T-helper 2 cell treated with Interferon-gamma antibody and Interleukin-4, amounts not matched to agents 5 μg/mL and 100 μg/mL, for 36 hours (primary cell): Measurements from ENCODE around the gene ANGEL2.
A peak's percentile ranks its signal among the peaks of the same experiment; 100 is the strongest.
"Not testable (repeated sequence)": the region's sequence is repeated elsewhere in the genome, so short reads cannot be mapped to it uniquely, and the experiment has no call there.

ENCODE experiments used
- DNase-seq: peaks from one replicate; pipeline ENCODE4 v3.0.0; 2021; ENCODE audit warnings: low spot score
- H3K27ac Mint-ChIP-seq: one replicate; pipeline ENCODE4 v1.8.0; 2021; ENCODE audit warnings: mild to moderate bottlenecking, mixed read lengths
- H3K27me3 Mint-ChIP-seq: one replicate; pipeline ENCODE4 v1.8.0; 2021; ENCODE audit warnings: low read depth, mixed read lengths
- H3K36me3 Mint-ChIP-seq: one replicate; pipeline ENCODE4 v1.8.0; 2021; ENCODE audit warnings: low read depth, mixed read lengths
- H3K4me1 Mint-ChIP-seq: one replicate; pipeline ENCODE4 v1.8.0; 2021; ENCODE audit warnings: low read depth, mixed read lengths
- H3K4me3 Mint-ChIP-seq: one replicate; pipeline ENCODE4 v1.8.0; 2022; ENCODE audit warnings: mild to moderate bottlenecking, moderate library complexity, mixed read lengths
- H3K9me3 Mint-ChIP-seq: one replicate; pipeline ENCODE4 v1.8.0; 2021; ENCODE audit warnings: mixed read lengths

Gene ANGEL2

DNA sequence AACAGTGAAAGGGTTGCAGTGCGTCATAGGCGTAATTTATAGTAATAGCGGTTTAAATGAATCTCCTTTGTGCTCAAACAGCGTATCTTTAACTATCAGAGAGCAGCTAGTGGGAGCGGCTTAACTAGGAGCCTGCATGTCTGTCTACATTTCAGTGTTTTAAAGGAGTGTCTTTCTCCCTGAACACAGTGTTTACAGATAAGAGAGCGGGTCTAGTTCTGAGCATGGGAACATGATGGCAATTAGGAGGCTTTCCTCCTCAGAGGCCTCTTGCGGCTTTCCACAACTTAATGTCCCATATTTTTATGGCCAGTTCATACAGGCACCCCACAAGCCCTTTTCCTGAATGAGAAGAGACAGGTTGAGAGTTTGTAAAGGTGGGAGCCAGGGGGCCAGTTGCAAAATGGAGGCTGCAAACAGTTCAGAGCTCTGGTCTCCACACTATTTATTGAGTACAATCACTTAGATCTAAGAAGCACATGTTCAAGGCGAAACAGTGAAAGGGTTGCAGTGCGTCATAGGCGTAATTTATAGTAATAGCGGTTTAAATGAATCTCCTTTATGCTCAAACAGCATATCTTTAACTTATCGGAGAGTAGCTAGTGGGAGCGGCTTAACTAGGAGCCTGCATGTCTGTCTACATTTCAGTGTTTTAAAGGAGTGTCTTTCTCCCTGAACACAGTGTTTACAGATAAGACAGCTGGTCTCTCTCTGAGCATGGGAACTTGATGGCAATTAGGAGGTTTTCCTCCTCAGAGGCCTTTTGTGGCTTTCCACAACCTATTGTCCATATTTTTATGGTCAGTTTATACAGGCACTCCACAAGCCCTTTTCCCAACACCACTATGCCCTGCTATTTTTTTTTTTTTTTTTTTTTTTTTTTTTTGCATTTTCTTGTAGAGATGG, 29.9 kb upstream of the ANGEL2 start:
- not testable (repeated sequence) for DNase-seq, H3K27ac Mint-ChIP-seq, H3K4me3 Mint-ChIP-seq, H3K9me3 Mint-ChIP-seq, H3K36me3 Mint-ChIP-seq
- Mint-ChIP-seq H3K4me1 (peaks cover 12% of the 10 kb centered on the region), H3K27me3 (peaks cover 21% of the 10 kb centered on the region)

DNA sequence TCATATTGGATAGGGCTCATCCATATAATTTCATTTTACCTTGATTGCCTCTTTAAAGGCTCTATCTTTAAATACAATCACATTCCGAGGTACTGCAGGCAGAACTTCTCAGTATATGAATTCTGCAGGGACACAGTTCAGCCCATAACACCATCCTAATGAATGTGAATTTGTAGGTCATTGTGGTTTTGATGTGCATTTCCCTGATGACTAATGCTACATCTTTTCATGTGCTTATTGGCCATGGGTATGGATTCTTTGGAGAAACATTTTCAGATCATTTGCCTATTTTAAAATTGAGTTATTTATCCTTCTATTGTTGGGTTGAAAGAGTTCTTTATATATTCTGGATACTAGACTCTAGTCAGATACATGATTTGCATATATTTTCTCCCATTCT, 25.8 kb upstream of the ANGEL2 start:
- H3K27me3 Mint-ChIP-seq = peaks cover 11% of the 10 kb centered on the region
- H3K9me3 Mint-ChIP-seq = no peaks in the 10 kb centered on the region
- H3K27ac Mint-ChIP-seq = no peak overlapping the region
- DNase-seq = no peak
- no peak overlapping the region for H3K4me3 Mint-ChIP-seq
- peaks cover 6% of the 10 kb centered on the region for H3K4me1 Mint-ChIP-seq
- H3K36me3 Mint-ChIP-seq = no peaks in the 10 kb centered on the region

DNA sequence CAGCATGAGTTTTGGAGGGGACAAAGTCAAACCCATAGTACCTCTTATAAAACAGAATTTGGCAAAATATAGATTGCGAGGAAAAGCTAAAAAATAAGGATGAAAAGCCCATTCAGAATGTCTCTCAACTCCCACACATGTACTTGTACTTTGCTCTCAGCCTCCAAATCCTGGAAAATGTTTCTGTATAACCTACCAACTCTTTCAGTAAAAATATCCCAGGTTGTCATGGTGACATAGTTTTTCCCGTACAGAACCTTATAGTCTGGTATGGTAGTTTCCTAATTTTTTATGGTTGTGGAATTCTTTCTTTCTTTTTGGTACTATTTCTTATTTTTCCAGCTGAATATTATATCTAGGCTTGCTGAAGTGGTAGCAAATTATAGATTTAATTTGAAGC, 19.9 kb upstream of the ANGEL2 start:
- Mint-ChIP-seq H3K4me3 (no peak overlapping the region), H3K4me1 (no peaks in the 10 kb centered on the region), H3K27ac (no peak overlapping the region), H3K36me3 (no peaks in the 10 kb centered on the region), H3K27me3 (peaks cover 20% of the 10 kb centered on the region), H3K9me3 (no peaks in the 10 kb centered on the region)
- no peak for DNase-seq

GRCh38 chr1:213034713-213035112, 19.0 kb upstream of the ANGEL2 start:
- H3K4me1 Mint-ChIP-seq = no peaks in the 10 kb centered on the region
- no peak overlapping the region for H3K4me3 Mint-ChIP-seq
- no peak for DNase-seq
- H3K27ac Mint-ChIP-seq = no peak overlapping the region
- H3K9me3 Mint-ChIP-seq = no peaks in the 10 kb centered on the region
- H3K36me3 Mint-ChIP-seq = no peaks in the 10 kb centered on the region
- peaks cover 24% of the 10 kb centered on the region for H3K27me3 Mint-ChIP-seq

DNA sequence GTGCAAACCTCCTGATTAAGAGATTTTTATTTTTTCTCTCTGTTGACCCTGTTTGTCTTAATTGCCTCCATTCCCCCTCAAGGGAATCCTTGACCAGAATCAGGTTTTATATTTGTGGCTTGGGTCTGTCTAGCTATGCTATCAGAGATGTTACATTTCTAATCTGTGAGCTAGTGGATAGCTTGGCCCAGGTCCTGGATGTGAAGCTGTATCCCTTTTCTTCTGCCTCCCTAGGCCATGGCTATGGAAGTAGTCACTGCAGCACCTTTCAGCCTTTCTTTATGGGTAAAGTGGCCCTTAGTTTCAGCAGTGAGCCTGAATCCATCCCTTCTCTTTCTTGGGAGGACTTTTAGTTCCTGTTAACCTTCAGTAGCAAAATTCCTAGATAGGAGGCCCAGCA, 17.0 kb upstream of the ANGEL2 start:
- Mint-ChIP-seq H3K36me3 (no peaks in the 10 kb centered on the region), H3K27ac (no peak overlapping the region), H3K27me3 (peaks cover 37% of the 10 kb centered on the region), H3K4me3 (no peak overlapping the region), H3K4me1 (no peaks in the 10 kb centered on the region), H3K9me3 (no peaks in the 10 kb centered on the region)
- no peak for DNase-seq

GRCh38 chr1:213027024-213027423, 11.4 kb upstream of the ANGEL2 start:
- H3K4me1 Mint-ChIP-seq, DNase-seq, H3K4me3 Mint-ChIP-seq, H3K9me3 Mint-ChIP-seq, H3K27ac Mint-ChIP-seq, H3K36me3 Mint-ChIP-seq: not testable (repeated sequence)
- H3K27me3 Mint-ChIP-seq = peaks cover 64% of the 10 kb centered on the region

DNA sequence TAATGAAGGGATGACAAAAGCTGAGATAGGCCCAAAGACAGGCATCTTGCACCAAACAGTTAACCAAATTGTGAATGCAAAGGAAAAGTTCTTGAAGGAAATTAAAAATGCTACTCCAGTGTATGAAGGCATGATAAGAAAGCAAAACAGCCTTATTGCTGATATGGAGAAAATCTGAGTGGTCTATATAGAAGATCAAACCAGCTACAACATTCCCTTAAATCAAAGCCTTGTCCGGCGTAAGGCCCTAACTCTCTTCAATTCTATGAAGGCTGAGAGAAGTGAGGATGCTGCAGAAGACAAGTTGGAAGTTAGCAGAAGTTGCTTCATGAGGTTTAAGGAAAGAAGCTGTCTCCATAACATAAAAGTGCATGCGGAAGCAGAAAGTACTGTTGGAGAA, 4.3 kb upstream of the ANGEL2 start:
- H3K4me1 Mint-ChIP-seq = peaks cover 1% of the 10 kb centered on the region
- peaks cover 2% of the 10 kb centered on the region for H3K36me3 Mint-ChIP-seq
- no peak overlapping the region for H3K27ac Mint-ChIP-seq
- H3K9me3 Mint-ChIP-seq = no peaks in the 10 kb centered on the region
- H3K27me3 Mint-ChIP-seq = peaks cover 24% of the 10 kb centered on the region
- H3K4me3 Mint-ChIP-seq = no peak overlapping the region
- no peak for DNase-seq

- Mint-ChIP-seq H3K4me1 (peaks cover 3% of the 10 kb centered on the region), H3K4me3 (no peak overlapping the region), H3K9me3 (no peaks in the 10 kb centered on the region), H3K36me3 (peaks cover 4% of the 10 kb centered on the region), H3K27me3 (peaks cover 21% of the 10 kb centered on the region), H3K27ac (no peak overlapping the region)
- no peak for DNase-seq
These were observed 3.8 kb upstream of the ANGEL2 start for GRCh38 chr1:213019450-213019849.

DNA sequence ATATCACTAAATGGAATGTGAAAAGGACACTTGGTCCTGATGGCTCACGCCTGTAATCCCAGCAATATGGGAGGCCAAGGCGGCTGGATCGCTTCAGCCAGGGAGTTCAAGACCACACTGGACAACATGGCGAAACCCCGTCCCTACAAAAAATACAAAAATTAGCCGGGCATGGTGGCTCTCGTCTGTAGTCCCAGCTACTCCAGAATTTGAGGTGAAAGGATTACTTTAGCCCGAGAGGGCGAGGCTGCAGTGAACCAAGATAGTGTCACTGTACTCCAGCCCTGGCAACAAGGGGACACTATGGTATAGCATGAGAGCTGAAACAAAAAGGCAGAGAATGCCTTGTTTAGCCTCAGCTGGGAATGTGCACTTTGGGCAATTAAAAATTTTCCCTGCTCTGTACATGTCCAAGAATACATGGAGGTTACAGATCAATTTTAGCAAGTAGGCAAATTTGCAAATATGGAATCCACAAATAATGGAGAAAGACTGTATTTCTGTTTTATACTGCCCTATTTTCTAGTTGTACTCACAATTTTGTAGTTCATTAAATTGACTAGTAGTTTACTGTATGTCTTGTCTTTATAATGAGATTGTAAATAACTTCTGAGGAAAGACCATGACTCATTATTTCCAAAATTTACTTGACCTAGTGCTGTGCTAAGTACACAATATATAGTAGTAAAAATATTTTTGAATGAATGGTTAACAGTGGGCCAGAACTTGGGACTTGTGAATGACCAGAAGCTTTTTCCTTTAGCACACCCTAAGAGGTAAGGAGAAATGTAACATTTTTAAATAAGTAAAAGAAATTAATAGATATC, 2.0 kb upstream of the ANGEL2 start:
- Mint-ChIP-seq H3K4me3 (no peak overlapping the region), H3K27me3 (peaks cover 11% of the 10 kb centered on the region), H3K9me3 (no peaks in the 10 kb centered on the region), H3K36me3 (peaks cover 11% of the 10 kb centered on the region), H3K27ac (no peak overlapping the region), H3K4me1 (peaks cover 17% of the 10 kb centered on the region)
- DNase-seq = no peak

GRCh38 chr1:213014642-213015041, 1.0 kb downstream of the ANGEL2 start:
- no peak for DNase-seq
- Mint-ChIP-seq H3K36me3 (peaks cover 27% of the 10 kb centered on the region), H3K27me3 (no peaks in the 10 kb centered on the region), H3K9me3 (no peaks in the 10 kb centered on the region), H3K4me1 (peaks cover 25% of the 10 kb centered on the region), H3K27ac (peak overlapping the region; percentile 100), H3K4me3 (peak overlapping the region; percentile 100)

GRCh38 chr1:213008564-213008963, 7.1 kb downstream of the ANGEL2 start:
- peaks cover 61% of the 10 kb centered on the region for H3K36me3 Mint-ChIP-seq
- no peak overlapping the region for H3K27ac Mint-ChIP-seq
- no peaks in the 10 kb centered on the region for H3K27me3 Mint-ChIP-seq
- no peaks in the 10 kb centered on the region for H3K9me3 Mint-ChIP-seq
- H3K4me3 Mint-ChIP-seq = peak overlapping the region; percentile 36
- peaks cover 29% of the 10 kb centered on the region for H3K4me1 Mint-ChIP-seq
- DNase-seq = no peak

DNA sequence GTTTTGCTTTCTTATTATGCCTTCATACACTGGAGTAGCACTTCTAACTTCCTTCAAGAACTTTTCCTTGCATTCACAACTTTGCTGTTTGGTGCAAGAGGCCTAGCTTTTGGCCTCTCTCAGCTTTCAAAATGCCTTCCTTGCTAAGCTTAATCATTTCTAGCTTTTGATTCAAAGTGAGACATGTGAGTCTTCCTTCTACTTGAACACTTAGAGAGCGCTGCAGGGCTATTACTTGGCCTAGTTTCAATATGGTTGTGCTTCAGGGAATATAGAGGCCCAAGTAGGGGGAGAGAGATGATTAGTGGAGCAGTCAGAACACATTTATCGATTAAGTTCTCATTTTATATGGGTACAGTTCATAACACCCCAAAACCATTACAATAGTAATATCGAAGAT, 12.4 kb downstream of the ANGEL2 start:
- H3K4me3 Mint-ChIP-seq = no peak overlapping the region
- H3K4me1 Mint-ChIP-seq = peaks cover 15% of the 10 kb centered on the region
- H3K36me3 Mint-ChIP-seq = peaks cover 47% of the 10 kb centered on the region
- no peaks in the 10 kb centered on the region for H3K9me3 Mint-ChIP-seq
- H3K27me3 Mint-ChIP-seq = no peaks in the 10 kb centered on the region
- peak overlapping the region; percentile 58 for H3K27ac Mint-ChIP-seq
- no peak for DNase-seq

DNA sequence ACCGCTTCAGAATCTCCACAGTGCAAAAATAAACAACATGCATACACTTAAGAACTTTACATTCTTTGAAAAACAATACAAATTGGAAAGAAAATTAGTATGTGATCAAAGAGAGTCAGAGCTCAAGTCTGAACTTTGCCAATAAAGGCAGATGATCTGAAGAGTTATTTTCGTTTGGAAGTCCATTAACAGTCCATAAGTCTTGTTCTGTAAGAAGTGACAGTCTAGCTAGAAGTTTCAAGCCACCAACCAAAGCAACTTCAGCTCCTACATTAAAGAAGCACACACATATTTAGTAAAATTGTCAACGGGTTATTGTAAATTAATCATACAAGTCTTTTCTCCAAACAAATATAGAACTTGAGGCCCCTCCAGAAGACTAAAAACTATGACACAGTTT, 20.7 kb downstream of the ANGEL2 start:
- Mint-ChIP-seq H3K27me3 (no peaks in the 10 kb centered on the region), H3K9me3 (no peaks in the 10 kb centered on the region), H3K4me3 (no peak overlapping the region), H3K4me1 (peaks cover 2% of the 10 kb centered on the region), H3K27ac (no peak overlapping the region), H3K36me3 (peaks cover 30% of the 10 kb centered on the region)
- DNase-seq = no peak

- DNase-seq, H3K9me3 Mint-ChIP-seq, H3K27ac Mint-ChIP-seq, H3K27me3 Mint-ChIP-seq, H3K4me1 Mint-ChIP-seq, H3K4me3 Mint-ChIP-seq: not testable (repeated sequence)
- peaks cover 25% of the 10 kb centered on the region for H3K36me3 Mint-ChIP-seq
These were observed 21.7 kb downstream of the ANGEL2 start for GRCh38 chr1:212993960-212994359.
